GM18868 (cell line): ENCODE data around the gene EMILIN3.

ENCODE experiments used
- ATAC-seq: cut with Tn5 transposase; IDR thresholded peaks from one replicate; pipeline ENCODE4 v1.9.1; 2021; ENCODE audit warnings: mild to moderate bottlenecking, moderate library complexity; ENCODE audit not compliant: unreplicated experiment

Gene EMILIN3

GRCh38 chr20:41392295-41392694, 25.7 kb upstream of the EMILIN3 start:
- ATAC-seq: no peak

DNA sequence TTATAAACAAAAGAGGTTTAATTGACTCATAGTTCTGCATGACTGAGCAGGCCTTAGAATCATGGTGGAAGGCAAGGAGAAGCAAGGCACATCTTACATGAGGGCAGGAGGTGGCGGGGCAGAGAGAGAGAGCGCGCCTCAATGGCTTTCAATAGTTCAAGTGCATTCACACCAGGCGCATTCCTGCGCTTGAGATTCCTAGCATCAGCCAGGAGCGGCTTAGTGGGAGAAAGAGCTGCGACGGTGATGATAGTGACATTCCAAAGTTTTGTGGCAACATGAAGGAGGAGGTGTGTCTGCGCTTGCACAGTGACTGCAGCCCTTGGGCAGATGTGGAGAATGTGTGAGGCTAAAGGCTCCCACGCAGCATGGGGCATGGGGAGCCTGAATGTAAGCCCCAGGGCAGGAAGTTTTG, 25.0 kb upstream of the EMILIN3 start:
- ATAC-seq: no peak

GRCh38 chr20:41390889-41391288, 24.3 kb upstream of the EMILIN3 start:
- no peak for ATAC-seq

DNA sequence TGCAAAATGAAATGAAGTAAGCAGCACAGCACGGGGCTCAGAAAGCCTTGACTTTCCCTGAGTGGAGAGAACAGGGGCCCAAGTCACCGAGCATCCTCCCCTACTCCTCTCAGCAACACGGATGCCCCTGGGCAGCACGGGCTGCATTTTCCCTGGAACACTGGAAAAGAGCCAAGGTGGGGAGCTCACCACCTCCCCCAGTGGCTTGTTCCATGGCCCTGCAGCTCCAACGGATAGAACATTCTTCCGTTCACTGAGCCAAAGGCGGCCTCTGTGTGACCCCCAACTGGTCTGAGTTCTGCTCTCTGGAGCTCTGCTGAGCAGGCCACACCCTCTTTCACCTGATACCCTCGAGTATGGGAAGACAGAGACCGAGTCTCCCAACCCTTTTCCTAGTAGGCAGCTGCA, 20.8 kb upstream of the EMILIN3 start:
- no peak for ATAC-seq

GRCh38 chr20:41386502-41387427, 20.1 kb upstream of the EMILIN3 start:
- no peak for ATAC-seq

DNA sequence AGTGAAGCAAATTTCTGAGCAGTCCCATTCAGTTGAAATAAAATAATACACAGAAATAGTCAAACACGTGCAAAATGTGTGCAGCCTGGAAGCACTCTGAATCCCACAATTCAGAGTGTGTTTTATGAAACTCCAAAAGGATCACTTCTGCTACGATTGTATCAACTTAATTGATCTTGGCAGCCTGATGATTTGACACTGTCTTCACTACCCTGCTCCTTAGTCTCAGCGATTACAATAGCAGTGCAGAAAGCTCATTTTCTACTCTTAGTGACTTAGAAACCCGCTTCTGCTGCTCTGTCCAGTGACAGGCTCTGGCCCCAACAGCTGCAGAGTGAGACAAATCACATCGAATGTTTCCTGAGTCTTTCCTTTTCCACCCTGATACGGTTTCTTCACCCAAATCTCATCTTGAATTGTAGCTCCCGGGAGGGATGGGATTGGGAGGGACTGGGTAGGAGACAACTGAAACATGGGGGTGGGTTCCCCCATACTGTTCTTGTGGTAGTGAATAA, 16.2 kb upstream of the EMILIN3 start:
- ATAC-seq: no peak

DNA sequence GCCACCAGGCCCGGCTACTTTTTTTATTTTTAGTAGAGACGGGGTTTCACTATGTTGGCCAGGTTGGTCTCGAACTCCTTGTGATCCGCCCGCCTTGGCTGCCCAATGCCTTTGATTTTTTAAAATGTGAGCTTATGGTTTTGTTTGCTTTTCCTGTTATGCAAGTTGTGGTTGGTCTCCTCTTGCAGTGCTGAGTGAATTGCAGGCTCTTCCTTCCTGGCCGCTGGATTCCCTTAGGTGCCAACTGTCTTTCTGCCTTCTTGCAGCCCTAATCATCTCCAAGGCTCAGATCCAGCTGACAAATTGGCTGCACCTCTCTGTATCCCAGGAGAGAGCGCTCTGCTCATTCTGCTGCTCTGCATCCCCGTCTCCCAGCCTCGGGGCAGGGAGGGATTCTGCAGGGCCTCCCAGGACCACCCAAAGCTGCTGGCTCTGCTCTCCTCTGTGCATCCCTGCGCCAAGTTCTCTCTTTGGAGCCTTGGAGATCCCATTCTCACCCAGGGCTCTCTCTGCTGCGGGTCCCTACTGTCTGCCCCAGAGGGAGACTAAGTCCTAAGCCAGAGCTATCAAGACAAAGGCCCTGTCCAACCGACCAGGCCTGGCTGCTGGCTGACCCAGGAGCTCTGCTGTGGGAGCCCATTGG, 14.1 kb upstream of the EMILIN3 start:
- no peak for ATAC-seq

DNA sequence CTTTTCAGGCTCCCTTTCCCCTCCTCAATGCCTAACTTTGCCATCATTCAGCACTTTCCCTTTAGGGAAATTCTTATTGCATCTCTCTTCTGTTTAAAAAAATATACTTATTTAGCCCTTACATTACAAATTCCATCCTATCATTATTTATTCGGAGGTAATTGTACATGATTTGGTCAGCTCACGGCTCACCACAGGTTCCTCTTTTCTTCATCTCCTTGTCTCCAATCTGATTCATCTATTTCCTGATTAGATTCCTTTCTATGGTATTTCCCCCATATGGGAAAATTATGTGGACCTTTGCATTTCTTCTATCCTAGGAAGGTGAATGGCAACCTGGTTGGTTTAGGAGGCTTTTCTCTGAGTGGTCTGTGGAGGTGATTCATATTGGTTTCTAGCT, 12.9 kb upstream of the EMILIN3 start:
- no peak for ATAC-seq

- ATAC-seq: no peak
These were observed 10.7 kb upstream of the EMILIN3 start for GRCh38 chr20:41377275-41377674.

DNA sequence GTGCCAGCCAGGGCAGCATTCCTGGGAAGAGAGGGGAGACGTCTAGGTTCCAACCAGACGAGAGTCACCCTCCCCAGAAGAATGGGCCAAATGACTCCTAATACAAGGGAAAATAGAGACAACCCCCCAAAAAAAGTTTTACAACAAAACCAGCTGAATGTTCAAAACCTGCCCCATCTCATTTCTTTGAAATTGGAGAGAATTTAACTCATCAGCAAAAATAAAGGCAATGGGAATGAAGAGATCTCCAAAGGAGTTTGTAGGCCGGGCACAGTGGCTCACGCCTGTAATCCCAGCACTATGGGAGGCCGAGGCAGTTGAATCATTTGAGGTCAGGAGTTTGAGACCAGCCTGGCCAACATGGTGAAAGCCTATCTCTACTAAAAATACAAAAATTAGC, 9.7 kb upstream of the EMILIN3 start:
- no peak for ATAC-seq

GRCh38 chr20:41375846-41376245, 9.2 kb upstream of the EMILIN3 start:
- no peak for ATAC-seq

- no peak for ATAC-seq
These were observed 7.6 kb upstream of the EMILIN3 start for GRCh38 chr20:41373931-41374920.

DNA sequence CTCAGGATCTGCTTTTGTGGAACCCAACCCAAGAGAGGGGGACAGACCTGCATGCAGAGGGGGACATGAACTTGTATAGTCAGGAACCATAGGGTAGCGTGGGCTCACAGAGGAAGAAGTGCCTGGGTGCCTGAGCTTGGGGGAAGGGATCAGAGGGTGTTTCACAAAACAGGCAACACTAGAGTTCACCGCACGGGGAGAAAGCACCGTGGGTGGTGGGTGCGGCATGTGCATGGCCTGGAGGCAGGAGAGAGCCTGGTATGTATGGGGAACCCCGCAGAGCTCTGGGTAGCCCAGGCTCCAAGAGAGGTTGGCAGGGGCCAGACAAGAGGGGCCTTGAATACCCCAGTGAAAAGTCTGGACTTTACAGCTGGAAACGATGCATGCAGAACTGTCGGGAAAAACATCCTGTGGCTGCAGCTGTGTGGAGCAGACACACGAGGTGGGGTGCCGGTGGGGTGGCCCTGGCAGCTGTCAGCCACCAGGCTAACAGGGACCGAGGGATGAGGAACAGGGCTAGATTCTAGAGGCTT, 6.7 kb upstream of the EMILIN3 start:
- ATAC-seq: no peak

DNA sequence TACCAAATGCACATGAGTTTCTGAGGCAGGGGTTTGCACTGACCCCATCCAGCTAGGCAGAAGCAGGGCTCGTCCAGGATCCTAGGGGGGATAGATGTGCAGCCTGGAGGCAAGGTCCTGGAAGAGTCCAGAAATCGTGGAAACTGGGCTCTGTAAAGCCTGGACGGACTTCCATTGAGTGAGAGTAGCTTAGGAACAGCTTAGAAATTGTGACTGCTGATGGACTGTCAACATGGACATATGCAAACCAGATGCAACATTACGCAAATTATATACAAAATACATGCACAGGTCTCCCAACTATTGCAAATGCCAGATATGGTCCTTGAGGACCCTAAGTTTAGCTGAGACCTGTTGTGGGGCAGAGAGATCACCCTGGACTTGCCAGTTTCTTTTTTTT, 4.8 kb upstream of the EMILIN3 start:
- no peak for ATAC-seq

- no peak for ATAC-seq
These were observed 3.6 kb upstream of the EMILIN3 start for GRCh38 chr20:41370176-41370575.

GRCh38 chr20:41369673-41370072, 3.1 kb upstream of the EMILIN3 start:
- peak; percentile 60 for ATAC-seq

- no peak for ATAC-seq
These were observed 1.3 kb upstream of the EMILIN3 start for GRCh38 chr20:41367956-41368355.

- ATAC-seq: no peak
These were observed 726 bp upstream of the EMILIN3 start for GRCh38 chr20:41367393-41367695.

DNA sequence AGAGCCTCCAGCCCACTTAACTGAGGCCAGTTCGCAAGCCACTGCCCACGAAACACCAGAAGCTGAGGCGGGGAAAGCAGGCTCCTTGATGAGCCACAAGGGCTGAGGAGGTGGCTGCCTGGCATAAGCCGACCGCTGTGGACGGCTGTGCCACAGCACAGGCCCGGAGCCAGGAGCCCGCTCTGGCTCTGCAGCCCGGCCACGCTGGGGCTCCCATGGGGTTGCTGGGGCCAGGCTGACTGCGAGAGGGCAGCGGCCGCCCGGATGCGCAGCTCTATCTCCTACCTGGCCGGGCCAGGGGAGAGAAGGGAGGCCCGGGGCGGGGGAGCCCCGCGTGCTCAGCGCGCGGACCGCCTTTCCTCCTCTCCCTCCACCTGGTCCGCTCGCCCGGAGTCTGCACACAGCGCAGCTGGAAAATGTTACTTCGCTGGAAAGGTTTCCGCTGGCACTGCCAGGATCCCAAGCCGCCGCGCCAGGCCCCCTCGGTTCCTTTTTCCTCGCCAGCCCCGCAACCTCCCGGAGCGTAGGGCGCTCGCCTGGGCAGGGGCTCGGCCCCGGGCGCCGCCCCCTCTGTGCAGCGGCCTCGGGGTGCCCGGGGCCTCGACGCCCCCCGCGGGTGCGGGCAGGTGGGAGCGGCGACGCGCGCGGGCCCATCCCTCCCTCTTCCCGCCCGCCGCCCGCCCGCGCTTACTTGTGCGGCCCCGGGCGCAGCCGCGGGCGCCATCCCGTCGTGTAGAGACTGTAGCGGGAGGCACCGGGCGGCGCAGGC, 657 bp downstream of the EMILIN3 start:
- ATAC-seq: no peak
